Fibroblast of skin of left quadriceps (primary cell): Measurements from ENCODE around the gene TOMM6.
"Not testable (repeated sequence)": the region's sequence is repeated elsewhere in the genome, so short reads cannot be mapped to it uniquely, and the experiment has no call there.

ENCODE experiments used
- DNase-seq, 2 experiments: peaks; one replicate each; pipeline ENCODE4 v3.0.0-alpha.2; 2013; ENCODE audit warnings: low read depth in 2 of 2

Gene TOMM6

DNA sequence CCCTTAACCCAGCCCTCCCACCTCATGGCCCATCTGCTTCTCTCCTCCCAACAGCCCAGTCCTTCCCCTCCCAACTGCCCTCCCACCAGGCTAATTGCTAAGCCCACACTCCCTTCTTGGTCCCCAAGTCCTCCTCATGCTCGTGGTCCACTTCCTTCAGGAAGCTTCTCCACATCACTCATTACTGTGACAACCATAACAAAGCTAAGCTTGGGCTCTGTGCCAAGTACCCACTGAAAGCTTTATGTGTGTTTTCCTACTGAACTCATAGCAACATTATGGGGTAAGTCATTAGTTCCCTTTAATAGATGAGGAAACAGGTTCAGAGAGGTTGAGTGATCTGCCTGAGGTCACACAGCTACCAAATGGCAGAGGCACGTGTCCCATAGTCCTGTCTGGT is 24.0 kb upstream of the TOMM6 start:
- DNase-seq: no peak

DNA sequence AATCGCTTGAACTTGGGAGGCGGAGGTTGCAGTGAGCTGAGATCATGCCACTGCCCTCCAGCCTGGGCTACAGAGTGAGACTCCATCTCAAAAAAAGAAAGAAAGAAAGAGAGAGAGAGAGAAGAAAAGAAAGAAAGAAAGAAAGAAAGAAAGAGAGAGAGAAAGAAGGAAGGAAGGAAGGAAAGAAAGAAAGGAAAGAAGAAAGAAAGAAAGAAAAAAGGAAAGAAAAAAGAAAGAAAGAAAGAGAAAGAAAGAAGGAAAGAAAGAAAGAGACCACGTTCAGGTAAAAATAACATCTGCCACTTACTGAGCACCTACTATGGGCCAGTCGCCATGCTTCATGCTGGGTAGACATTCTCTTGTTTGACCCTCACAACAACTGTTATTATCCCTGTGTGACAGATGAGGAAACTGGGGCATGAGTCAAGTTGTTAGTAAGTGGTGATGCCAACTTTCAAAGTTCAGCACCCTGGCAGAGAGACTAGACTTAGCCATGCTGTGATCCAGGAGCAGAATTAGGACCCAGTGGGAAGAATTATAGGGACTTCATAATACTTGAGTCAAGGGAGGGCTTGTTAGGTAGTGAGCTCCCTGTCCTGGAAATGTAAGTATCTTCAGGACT is 21.3 kb upstream of the TOMM6 start:
- DNase-seq: not testable (repeated sequence)

DNA sequence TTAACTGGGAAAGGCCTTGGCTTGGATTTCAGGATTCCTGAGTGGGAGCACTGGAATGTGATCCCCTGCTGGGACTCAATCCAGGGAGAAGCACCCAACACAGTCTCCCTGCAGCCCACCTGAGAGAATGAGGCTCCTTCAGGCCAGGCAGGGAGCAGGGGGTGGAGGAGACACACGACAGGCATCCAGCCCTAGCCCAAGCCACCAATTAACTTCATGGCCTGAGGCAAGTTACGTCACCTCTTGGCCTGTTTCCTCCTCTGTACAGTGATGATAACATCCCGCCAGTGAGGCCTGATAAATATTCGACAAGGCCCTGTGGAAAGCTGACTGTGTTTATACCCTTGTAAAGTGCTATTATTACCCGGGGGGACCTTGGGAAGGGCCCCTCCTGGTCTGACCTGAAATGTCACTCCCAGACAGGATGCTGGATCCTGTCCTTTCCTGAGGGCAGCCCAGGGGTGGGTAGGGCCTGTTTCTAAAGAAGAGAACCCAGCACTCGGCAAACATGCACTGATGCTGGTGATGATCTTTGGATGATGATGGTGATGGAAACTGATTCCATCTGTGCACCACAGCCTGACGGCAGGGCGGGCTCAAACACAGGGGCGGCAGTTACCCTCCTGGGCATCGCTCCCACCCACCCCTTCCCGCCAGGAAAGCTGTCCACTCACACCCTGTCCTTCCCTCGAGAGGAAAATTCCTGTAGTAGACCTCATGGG is 20.2 kb upstream of the TOMM6 start:
- no peak for DNase-seq

DNA sequence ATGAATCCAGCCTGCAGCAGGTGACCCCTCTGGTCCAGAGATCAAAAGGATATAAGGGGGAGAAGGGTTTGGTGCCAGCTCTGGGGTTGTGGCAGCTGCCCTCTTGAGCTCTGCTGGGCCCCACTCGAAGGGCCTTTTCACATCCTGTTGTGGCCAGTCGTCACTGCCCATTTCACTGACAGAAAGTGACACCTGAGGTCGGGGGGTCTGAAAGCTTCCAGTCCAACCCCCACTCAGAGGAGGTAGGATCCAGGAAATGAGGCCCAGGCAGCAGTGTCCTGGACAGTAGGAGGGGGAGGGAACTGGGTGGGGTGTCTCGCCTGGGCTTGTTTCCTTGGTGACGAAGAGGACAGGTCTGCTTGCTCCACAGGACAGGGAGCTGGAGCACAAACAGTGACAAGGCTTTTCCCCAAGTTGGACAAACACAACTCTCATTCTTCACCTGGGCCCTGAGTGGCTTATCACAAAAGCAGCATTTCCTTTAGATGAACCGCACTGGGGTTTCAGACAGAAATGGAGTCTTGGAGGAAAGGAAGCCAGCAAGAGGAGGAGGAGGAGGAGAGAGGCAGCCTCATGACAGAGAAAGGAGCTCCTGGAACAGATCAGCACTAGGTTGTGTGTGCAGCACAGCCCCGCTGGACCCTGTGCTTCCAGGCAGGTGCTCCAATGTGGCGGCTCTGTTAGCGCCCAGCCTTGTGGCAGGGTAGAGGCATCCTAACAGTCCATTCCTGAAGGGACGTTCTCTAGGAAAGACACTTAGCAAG is 18.8 kb upstream of the TOMM6 start:
- no peak for DNase-seq

DNA sequence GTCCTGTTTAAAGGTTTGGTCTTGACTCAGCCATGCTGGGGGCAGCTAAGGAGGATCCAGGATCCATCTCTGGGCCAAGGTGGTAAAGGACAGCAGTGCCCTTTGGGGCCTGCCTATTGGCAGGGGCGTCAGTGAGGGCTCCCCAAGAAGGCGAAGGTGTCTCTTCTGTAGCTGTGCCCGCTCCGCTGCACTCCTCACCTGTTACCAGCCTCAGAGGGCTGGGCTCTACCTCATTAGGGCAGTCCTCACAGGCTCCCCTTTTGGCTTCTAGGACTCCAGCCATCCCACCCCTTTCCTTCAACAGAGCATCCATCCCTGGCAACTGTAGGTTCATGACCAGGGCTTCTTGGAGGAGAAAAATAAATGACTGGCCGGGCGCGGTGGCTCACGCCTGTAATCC is 18.1 kb upstream of the TOMM6 start:
- DNase-seq: no peak

DNA sequence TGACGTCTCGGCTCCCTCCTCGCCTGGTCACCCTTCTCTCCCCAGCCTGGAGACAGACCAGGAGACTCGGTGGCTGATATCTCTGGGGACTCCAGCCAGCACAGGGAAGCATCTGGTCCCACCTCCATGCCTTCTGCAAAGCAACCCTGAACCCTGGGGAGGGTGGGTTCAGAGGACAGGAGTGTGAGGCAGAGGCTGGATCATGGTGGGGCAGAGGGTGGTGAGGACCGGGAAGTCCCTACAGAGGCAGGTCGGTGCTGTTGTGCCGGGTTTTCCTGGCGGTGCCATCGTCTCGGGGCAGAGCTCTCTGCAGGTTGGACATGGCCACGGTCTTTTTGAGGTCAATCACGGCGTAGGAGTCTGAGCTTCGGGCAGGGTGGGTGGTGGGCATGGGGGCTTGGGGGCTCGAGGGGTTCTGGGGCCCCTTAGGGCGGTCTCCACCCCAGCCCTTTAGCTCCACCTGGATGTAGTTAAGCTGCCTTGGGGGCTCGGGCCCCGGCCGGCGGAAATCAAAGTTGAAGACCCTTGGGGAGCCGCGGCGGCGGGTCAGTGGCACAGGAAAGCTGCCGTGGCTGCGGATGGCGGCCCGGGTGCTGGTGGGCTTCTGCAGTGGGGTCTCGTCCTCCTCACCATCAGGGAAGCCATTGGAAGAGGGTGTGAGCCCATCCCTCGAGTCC is 17.0 kb upstream of the TOMM6 start:
- DNase-seq: no peak

DNA sequence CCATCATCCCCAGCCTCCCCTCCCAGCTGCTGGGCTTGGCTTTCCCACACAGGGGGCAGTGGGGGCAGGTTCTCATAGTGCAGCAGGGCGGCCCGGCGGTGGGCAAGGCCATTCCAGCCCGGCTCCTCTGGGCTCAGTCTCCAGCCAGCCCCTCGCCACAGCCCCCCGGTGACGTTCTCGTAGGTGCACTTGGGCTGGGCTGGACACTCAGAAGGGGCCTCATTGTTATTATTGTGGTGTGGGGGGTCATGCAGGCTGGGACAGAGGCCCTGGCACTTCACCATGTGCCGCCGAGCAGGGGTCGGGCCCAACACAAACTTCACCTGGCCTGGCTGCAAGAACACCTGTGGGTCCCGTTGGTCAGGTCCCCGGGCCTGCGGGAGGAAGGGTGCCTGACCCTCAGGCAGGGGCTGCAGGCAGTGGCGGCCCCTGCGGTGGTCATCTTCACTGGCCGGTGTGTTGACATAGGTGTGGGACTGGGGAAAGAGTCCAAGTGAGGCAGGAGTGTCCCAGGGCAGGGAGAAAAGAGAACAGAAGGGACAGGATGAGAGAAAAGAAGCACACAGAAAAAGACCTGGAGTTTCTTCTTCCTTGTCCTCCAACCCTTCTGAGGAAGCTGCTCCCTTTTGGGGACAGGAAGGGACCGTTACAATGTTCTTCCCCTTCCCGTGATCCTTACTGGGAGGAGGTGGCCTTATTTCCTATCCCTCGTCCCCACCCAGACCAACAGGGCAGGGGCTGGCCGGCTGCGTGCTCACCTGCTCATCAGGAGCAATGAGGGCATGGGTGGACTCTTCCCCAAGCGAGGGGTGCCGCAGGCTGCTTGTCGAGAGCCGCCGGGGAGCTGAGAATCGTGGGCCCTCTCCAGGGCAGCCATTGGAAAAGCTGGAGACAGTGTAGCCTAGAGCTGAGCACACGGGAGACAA is 16.2 kb upstream of the TOMM6 start:
- no peak for DNase-seq

DNA sequence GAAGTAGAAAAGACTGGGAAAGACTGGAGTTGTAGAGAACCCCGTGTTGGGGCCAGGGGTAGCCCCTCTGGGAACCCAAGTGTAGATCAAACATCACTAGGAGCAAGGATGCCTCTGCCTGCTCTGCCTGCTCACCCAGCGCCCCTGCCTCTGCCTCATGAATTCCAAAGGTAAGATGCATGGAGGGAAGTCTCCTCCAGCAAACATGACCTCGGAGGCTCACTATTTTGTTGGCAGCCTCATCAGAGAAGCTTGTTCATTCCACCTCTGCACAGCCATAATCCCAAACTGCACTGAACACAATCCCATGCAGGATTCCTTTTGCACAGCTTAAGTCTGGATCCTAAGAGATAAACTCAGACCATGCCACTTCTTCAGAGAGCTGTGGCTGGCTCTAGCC is 12.7 kb upstream of the TOMM6 start:
- DNase-seq: no peak

DNA sequence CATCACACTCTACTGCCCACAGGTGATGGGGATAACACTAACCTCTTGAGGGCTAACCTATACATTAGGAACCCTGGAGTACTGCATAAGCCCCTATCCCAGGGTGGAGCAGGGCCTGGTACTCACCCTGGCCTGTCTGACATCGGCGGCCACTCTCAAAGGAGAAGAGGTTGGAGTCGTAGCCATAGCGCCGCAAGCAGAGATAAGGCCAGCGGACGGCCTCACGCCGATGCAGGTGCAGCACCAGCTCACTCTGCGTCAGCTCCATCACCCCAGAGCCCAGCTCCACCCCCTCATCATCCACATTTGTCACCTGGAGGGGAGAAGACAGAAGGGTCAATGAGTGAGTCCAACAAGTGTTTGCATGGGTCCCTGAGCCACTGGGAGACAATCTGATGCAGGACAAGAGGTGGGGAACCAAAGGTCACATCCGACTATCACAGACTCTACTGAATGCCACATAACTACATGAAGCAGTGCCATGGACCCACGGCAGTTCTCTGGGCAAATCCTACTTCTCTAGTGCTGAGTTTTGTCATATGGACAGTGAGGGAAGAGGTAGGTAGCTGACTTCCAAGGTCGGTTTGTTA is 12.1 kb upstream of the TOMM6 start:
- DNase-seq: no peak

DNA sequence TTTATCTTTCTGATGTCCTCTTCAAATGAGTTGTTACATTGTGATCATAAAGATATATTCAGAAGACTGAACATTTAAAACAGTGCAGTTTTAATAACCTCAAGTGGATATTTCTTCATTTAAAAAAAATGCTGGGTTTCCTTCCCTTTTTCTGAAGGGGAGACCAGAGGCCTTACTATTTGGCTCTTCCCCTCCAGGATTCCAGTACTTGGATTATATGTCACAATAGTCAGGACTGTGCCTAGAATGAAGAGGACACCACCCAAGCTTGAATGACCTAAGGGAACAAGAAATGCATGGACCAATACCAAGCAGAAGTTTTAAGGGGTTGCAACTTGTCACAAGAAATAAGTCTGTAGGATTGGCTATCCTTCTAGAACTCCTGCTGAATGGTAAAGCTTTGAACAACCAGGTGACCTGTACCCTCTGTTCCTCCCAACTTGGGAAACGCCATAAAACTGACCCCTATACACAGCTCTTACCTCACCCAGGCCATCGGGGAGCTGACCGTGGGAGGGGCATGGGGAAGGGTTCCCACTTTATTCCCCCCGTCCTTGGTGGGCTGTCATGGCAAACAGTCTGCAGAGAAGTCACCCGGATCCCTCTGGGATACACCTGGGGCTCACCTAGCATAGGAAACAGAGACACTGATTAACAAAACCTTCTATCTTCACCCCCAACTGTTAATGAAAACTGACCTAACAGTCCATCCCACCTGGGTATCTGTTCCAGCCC is 9.8 kb upstream of the TOMM6 start:
- DNase-seq: no peak

DNA sequence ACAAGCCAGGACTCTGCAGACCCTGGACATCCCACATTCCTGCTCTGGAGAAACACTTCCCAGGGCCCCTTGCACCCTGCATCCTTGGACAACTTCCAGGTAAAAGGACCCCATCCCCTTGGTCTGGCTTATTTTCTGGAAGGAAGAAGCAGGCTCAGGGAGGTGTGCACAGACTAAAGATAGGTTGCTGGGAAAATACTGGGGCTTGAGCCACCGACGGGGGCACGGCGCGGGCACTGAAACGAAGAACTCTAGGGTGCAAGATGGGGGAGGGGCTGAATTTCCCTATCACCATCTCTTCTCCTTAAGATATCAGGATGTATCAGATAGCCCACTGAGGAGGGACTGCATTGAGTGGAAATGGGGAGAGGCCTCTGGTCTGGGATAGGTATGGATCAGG is 8.6 kb upstream of the TOMM6 start:
- no peak for DNase-seq

DNA sequence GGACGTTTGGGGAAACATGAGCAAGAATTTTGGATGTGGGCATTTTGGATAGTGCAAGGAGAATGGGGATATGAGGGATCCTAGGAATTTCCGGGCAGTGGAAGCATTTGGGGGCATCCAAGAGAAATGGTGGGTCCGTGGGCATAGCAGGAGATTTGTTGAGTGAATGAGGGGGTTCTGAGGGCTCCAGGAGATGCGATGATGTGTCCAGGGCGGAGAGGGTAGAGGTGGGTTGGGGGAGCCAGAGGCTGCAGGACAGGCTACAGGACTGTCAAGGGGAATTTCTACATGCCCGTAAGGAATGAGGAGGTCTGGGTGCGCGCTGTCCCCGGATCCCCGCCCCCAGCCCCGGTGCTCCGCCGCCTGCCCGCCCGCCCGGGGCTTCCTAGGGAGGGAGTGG is 8.2 kb upstream of the TOMM6 start:
- no peak for DNase-seq

DNA sequence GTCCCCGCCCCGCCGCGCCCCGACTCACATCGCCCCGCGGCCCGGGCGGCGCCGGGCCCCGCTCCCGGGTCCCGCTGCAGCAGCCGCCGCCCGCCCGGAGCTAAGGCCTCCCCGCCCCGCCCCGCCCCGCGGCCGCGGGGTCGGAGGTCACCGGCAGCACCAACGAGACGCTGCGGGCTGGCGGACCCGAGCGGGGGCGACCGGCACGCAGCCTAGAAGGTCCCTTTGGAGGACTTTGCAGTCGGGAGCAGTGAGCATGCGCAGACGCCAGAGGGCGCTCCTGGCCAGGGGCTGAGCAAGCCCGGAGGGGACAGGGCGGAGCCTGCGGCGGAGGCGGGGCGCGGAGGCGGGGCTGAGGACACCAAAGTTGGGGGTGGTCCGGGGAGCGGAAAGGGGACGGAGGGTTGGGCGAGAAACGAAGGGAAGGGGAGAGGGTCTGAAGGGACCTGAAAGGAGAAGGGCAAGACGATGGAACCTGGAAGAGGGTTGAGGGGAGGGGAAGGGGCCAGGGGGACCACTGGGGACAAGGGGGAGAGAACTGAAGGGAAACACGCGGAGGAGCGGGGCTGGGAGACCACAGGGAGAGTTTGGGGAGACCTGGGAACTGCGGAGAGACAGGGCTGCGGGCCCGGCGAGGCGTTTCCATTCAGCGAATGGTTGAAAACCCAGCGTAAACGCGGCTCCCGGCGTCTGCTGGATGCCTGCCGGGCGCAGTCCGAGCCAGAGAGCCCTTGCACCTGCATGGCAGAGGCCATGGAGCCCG is 7.5 kb upstream of the TOMM6 start, which contains the start of gene FRS3:
FRS3 (minus strand) TSS at position 113 of the 763 bp plus-strand sequence. CDS start 2,913 bp downstream, outside the sequence.
- DNase-seq: peak; percentile 83

DNA sequence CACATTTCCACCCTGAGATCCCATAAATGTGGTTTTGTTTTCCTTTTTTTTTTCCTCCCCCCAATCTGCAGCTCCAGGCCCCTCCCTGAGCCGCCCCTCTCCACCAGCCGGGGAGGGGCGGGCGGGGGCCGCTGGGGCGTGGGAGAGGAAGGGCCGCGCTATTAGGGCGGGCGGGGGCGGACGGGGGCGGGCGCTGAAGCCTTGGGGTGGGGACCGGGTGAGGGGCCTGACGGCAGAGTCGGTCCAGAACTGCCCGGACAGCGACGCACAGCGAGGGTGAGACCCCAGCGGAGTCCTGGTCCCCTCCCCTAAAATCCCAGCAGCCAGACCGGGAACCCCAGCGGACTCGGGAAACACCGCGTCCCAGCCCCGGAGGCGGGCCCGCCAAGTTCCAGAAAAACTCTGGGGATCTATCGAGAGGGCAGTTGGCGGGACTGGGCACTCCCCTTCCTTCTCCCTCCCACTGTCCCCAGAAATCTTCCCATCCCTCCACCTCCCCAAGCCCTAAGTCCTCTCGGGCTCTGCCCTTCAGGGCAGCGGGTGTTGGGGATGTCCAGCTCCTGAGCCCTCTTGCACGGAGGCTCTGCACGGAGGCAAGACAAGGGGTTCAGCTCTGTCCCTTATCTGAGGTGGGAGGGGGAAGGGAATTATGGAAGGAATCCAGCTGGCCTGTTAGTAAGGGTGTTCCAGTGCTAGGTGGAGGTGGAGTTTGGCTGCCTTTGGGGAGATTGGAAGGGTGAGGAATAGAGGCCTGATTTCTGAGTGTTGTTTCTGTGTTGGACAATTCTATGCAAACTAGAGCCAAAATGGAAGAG is 6.7 kb upstream of the TOMM6 start, which contains the start of gene PRICKLE4:
PRICKLE4 (plus strand) TSS at position 232 of the 815 bp plus-strand sequence. CDS start 2,692 bp downstream, outside the sequence.
- DNase-seq: no peak

DNA sequence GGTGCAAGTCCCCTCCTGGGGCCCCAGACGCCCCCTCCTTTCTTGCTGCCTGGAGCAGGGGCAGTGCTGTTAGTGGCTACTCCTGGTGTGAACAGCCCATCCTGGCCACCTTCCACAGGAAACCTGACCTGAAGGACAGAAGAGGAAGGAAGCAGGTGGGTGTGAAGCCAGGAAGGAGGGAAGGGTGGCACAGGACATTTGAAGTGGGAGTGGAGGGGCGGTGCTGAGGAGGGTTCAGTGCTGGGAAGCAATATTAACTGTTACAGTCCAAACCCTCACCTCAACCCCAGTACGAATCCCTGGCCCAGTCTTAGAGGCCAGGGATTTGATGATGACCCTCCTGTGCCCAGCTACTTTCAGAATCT is 6.1 kb upstream of the TOMM6 start:
- DNase-seq: no peak

DNA sequence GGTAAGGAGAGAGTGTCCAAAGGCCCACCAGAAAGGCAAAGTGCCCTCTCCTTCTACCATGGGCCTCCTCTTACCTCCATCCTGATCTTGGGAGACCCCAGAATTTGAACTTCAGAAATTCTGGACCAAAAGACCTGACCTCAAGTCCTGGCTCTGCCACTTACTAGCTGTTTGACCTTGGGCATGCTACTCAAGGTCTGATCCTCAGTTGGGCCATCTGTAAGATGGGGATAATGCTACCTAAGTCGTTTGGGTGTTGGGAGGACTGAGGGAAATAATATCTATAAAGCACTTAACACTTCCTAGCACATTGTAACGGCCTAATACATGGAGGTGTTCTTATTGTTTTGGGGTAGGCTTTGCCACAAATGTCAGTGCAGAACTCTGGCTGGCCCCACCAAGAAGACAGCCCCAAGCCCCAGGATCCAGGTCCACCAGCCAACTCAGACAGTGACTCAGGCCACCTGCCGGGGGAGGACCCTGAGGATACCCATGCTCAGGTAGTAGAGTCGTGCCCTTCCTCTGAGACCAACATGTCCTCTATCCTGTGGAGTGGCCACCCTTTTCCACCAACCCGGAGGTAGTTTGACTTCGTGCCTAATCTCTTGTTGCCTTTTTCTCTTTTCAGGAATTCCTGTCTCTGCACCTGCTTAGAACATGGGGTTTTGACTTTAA is 4.3 kb upstream of the TOMM6 start:
- no peak for DNase-seq

DNA sequence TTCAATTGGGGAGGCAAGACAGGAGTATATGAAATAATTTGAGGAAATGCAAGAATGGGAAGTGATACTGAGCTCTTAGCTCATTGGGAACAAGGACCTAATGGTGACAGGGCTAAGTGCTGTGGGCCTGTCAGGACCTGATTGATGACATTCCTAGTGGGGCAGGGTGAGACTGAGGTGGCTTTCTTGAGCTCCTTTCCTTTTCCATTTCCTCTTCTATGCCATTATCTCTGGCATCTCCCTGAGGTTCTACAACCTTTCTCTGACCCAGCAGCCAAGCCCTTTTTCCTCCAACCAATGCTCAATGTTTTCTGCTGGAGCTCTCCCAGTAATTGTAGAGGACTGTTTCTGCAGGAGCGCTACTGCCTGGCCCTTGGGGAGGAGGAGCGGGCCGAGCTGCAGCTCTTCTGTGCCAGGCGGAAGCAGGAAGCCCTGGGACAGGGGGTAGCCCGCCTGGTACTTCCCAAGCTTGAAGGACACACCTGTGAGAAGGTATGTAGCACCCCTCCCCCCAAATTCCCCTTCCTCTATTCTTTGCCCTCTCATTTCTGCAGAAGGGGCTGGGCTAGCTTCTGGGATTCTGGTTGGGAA is 2.8 kb upstream of the TOMM6 start:
- no peak for DNase-seq
